ENCODE results near the gene KRT12.

Gene KRT12

DNA sequence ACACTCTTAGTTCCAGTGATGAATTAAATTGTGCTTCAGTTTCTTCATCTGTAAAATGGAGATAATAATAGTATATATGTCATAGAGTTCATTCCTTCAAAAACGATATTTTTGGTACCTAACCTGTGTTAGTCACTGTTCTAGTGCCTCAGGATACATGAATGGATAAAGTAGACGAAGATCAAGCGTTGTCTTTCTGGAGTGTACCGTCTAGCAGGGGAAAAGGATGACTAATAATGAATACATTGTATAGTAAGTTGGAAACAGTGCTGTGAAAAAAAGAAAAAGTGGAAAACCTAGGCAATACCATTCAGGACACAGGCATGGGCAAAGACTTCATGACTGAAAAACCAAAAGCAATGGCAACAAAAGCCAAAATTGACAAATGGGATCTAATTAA is 53.2 kb downstream of the KRT12 start:
- no peak for DNase-seq

DNA sequence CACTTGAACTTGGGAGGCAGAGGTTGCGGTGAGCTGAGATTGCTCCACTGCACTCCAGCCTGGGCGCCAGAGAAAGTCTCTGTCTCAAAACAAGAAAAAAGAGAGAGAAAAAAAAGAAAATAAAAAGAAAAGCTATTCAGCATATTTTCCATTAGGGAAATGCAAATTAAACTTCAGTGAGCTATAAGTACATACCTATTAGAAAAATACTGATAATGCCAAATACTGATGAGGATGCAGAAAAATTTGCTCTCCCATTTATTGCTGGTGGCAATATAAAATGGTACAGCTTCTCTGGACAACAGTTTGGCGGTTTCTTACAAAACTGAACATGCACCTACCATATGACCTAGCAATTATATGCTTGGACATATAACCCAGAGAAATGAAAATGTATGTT is 54.4 kb downstream of the KRT12 start:
- DNase-seq: no peak

Measured in NCI-H748 treated with DMSO at 0.1 percent for 48 hours (cell line).